Stomach (tissue), 9 donors: ENCODE results near the gene RNASEH2A. TPM values are rescaled to one million over a fixed set of nuclear protein-coding genes. Genes with fewer than 3 reads are reported as not detected.
A peak's percentile ranks its signal among the peaks of the same experiment; 100 is the strongest.

ENCODE experiments used
- DNase-seq, 2 donors: peaks; one replicate each; pipeline versions ENCODE4 v3.0.0 to v3.0.0-alpha.2; 2013 to 2019
- H3K27ac ChIP-seq, 5 donors: fragments of 200-600 bp in 4 of 5; sonication (generic) in 4 of 5; one replicate each; pipeline ENCODE4 v1.5.1; 2013 to 2019; ENCODE audit warnings: mild to moderate bottlenecking in 1 of 5, moderate library complexity in 1 of 5
- H3K27me3 ChIP-seq, 3 donors: fragments of 200-600 bp; sonication (generic); one replicate each; pipeline ENCODE4 v1.5.1; 2017 to 2019; ENCODE audit warnings: mixed run types in 1 of 3
- H3K36me3 ChIP-seq, 4 donors: fragments of 200-600 bp; sonication (generic); 1 replicate in 3 of 4; 2 replicates in 1 of 4; pipeline ENCODE4 v1.5.1; 2016 to 2019
- H3K4me1 ChIP-seq, 4 donors: fragments of 200-600 bp; sonication (generic); one replicate each; pipeline ENCODE4 v1.5.1; 2016 to 2019
- H3K4me3 ChIP-seq, 4 donors: fragments of 200-600 bp; sonication (generic) in 3 of 4; one replicate each; pipeline ENCODE4 v1.5.1; 2016 to 2019; ENCODE audit warnings: mild to moderate bottlenecking in 1 of 4
- H3K9me3 ChIP-seq, 4 donors: fragments of 200-600 bp; sonication (generic); one replicate each; pipeline ENCODE4 v1.5.1; 2016 to 2019
- EP300 ChIP-seq: sonication (generic); formaldehyde crosslinking; IDR thresholded peaks from one replicate; pipeline ENCODE4 v1.6.1; 2017; ENCODE audit warnings: antibody characterized with exemption
- POLR2A ChIP-seq, 4 donors: fragments of 450-650 bp; IDR thresholded peaks; one replicate each; pipeline ENCODE4 v1.6.1; 2016; ENCODE audit warnings: antibody characterized with exemption in 4 of 4, control low read depth in 2 of 4, mild to moderate bottlenecking in 1 of 4, moderate library complexity in 1 of 4
- POLR2AphosphoS5 ChIP-seq, 3 donors: sonication (generic); formaldehyde crosslinking; IDR thresholded peaks; one replicate each; pipeline ENCODE4 v1.6.1; 2016; ENCODE audit warnings: antibody characterized with exemption in 3 of 3
- WGBS, 5 donors: extraction: QIAGEN DNeasy Blood & Tissue Kit in 3 of 5; methylation state at CpG; one replicate each; pipeline versions ENCODE4 v1.1.5 to v1.1.7; 2013 to 2018; 5-methylcytosine and 5-hydroxymethylcytosine counted together
- intact Hi-C: fragments of 100-400 bp; cut with DNase I; formaldehyde crosslinking; loops from one replicate; pipeline ENCODE4 v1.15.1; 2023; ENCODE audit warnings: low total_unique reads
- polyA plus RNA-seq, 3 donors: library from polyadenylated mRNA; stranded (reverse); fragments of 200-250 nt; gene quantifications; one replicate each; pipeline ENCODE4 v1.2.3, GENCODE V29; 2013
- total RNA-seq, 5 donors: library from RNA; depleted of rRNA; stranded (reverse); fragments of >200 nt; gene quantifications; one replicate each; pipeline versions ENCODE4 v1.1.0 to v1.2.3, GENCODE V29; 2014 to 2016
- TF ChIP-seq, protein P1 (sequence below), 7 experiments: fragments of 450-650 bp in 4 of 7; fragments of 200-600 bp in 3 of 7; sonication (generic) in 3 of 7; IDR thresholded peaks; one replicate each; pipeline ENCODE4 v1.5.1; 2016 to 2019; ENCODE audit warnings: antibody characterized with exemption in 7 of 7, control low read depth in 2 of 7, mild to moderate bottlenecking in 1 of 7
- donor health status: healthy with polysubstance abuse.
- donor health status: Bipolar disorder and iron deficiency.
- donor health status: healthy.

RNASEH2A gene
- total and polyA plus RNA-seq, 8 donors: 0.45 to 36.2 (median 6.3) TPM

DNA sequence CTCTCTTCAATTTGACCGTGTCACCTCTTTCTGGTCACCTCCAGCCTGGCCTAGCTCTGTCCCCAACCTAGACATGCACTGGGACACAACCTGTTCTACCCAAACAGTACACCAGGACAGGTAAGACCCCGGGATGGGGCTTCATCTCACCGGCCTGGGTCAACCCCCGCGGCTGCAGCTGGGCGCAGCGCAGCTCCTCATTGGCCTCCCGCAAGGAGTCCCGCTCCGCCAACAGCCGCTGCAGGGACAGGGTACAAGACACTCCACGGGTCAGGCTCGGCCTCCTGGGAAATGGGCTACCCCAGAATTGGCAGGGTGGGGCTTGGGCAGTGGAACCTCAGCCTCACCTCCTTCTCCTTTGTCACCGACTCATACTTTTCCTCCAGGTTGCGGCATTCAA, 38.7 kb upstream of the RNASEH2A start:
- no peak for DNase-seq
- WGBS, 5 donors: 92 to 97% (median 95%) methylated on average over 12 to 15 of the region's 15 CpGs
- H3K27ac ChIP-seq: no peak overlapping the region
- H3K9me3 ChIP-seq: no peaks in the 10 kb centered on the region
- no peaks in the 10 kb centered on the region for H3K27me3 ChIP-seq
- H3K4me3 ChIP-seq: no peak overlapping the region
- H3K36me3 ChIP-seq: peaks cover 14 to 69% (median 53%) of the 10 kb centered on the region in 4 donors
- peaks cover 0 to 21% (median 18%) of the 10 kb centered on the region in 4 donors for H3K4me1 ChIP-seq
- intact Hi-C loops: loop anchor here (5.0 kb wide), 1 partner anchor 35 kb away; the partner anchor contains the start of genes PRDX2 and THSD8
- TF ChIP-seq POLR2A (IDR thresholded peaks at IDR 0.05): no peak
- no peak for TF ChIP-seq EP300
- no peak for TF ChIP-seq POLR2AphosphoS5 (IDR thresholded peaks at IDR 0.05)

DNA sequence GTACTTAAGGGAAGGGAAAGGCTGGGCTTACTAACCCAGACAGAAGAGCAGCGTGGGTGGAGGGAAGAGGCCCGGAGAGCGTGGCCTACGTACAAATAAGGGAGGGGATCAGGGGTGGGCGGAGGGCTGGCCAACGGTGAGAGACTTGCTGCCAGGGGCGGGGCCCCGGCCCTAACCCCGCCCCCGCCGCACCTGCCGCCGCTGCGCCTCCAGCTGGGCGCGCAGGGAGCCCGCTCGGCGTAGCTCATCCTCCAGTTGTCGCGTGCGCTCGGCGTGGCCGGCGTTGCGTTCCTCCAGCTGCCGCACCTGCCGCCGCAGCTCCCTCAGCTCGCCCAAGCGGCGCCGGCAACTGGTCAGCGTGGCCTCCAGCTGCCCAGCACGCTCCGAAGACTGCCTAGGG, 36.7 kb upstream of the RNASEH2A start:
- 50 to 84% (median 56%) methylated on average over 26 to 37 of the region's 37 CpGs for WGBS, 5 donors
- no peak overlapping the region for H3K4me3 ChIP-seq
- TF ChIP-seq POLR2A (IDR thresholded peaks at IDR 0.05) (no peak), POLR2AphosphoS5 (IDR thresholded peaks at IDR 0.05) (peak in 1 of 3 donors; percentile 16)
- no peaks in the 10 kb centered on the region for H3K9me3 ChIP-seq
- H3K36me3 ChIP-seq: peaks cover 0 to 57% (median 35%) of the 10 kb centered on the region in 4 donors
- no peaks in the 10 kb centered on the region for H3K27me3 ChIP-seq
- DNase-seq: peak; percentile 54 to 85
- intact Hi-C loops: loop anchor here (5.0 kb wide), 1 partner anchor 33 kb away; the partner anchor contains the start of genes PRDX2 and THSD8
- peak overlapping the region in 1 of 5 donors; percentile 15 for H3K27ac ChIP-seq
- H3K4me1 ChIP-seq: peaks cover 0 to 30% (median 28%) of the 10 kb centered on the region in 4 donors

DNA sequence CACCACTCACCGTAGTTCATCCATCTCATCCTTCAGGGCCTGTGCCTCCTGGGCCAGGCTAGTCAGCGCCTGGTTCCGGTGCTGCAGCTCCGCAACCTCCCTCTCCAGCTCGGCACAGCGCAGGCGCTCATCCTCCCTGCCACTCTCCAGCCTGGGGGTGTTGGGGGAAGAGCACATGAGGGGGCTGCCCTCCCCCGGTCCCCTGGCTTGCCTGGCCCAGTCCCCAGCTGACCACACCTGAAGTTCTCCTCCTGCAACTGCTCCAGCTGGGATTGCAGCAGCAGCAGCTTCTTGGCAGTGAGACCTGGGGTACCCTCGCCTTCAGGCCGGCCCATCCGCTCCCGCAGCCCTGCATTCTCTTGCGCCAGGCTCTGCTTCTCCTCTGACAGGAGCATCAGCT, 35.5 kb upstream of the RNASEH2A start:
- TF ChIP-seq POLR2A (IDR thresholded peaks at IDR 0.05) (no peak), POLR2AphosphoS5 (IDR thresholded peaks at IDR 0.05) (no peak), EP300 (no peak)
- TF ChIP-seq, protein P1, sequence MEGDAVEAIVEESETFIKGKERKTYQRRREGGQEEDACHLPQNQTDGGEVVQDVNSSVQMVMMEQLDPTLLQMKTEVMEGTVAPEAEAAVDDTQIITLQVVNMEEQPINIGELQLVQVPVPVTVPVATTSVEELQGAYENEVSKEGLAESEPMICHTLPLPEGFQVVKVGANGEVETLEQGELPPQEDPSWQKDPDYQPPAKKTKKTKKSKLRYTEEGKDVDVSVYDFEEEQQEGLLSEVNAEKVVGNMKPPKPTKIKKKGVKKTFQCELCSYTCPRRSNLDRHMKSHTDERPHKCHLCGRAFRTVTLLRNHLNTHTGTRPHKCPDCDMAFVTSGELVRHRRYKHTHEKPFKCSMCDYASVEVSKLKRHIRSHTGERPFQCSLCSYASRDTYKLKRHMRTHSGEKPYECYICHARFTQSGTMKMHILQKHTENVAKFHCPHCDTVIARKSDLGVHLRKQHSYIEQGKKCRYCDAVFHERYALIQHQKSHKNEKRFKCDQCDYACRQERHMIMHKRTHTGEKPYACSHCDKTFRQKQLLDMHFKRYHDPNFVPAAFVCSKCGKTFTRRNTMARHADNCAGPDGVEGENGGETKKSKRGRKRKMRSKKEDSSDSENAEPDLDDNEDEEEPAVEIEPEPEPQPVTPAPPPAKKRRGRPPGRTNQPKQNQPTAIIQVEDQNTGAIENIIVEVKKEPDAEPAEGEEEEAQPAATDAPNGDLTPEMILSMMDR (IDR thresholded peaks at IDR 0.05): no peak
- Histone ChIP-seq H3K27me3 (no peaks in the 10 kb centered on the region), H3K4me1 (peaks cover 0 to 31% (median 29%) of the 10 kb centered on the region in 4 donors), H3K4me3 (no peak overlapping the region), H3K27ac (no peak overlapping the region), H3K36me3 (peaks cover 0 to 45% (median 29%) of the 10 kb centered on the region in 4 donors), H3K9me3 (no peaks in the 10 kb centered on the region)
- intact Hi-C loops: no loop called here
- WGBS, 5 donors: 92 to 97% (median 95%) methylated on average over 9 to 13 of the region's 13 CpGs
- no peak for DNase-seq

DNA sequence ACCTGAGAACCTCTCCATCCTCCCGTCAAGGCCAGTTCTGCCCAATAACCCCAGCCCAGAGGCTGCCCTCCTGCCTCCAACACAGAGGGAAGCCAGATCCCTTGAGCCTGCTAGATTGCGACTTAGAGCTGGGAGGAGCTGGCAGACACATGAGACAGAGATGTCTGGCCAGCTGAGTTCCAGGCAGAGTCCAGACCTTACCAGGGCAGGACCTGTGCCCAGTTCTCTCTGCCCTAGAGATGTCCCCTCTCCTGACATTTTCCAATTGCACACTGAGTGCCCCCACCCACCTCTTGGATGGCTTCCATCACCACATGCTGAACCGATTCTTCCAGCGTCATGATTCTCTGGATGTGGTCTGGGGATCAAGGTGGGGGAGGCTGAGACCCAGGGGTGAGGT, 34.1 kb upstream of the RNASEH2A start:
- no peak for DNase-seq
- Histone ChIP-seq H3K4me3 (no peak overlapping the region), H3K27me3 (no peaks in the 10 kb centered on the region), H3K36me3 (peaks cover 0 to 37% (median 27%) of the 10 kb centered on the region in 4 donors), H3K4me1 (peaks cover 3 to 39% (median 32%) of the 10 kb centered on the region in 4 donors), H3K27ac (no peak overlapping the region), H3K9me3 (no peaks in the 10 kb centered on the region)
- intact Hi-C loops: no loop called here
- WGBS, 5 donors: 62 to 75% (median 65%) methylated on average over 4 of the region's 4 CpGs
- TF ChIP-seq POLR2A (IDR thresholded peaks at IDR 0.05): no peak
- TF ChIP-seq, protein P1 (IDR thresholded peaks at IDR 0.05): no peak
- TF ChIP-seq EP300: no peak
- no peak for TF ChIP-seq POLR2AphosphoS5 (IDR thresholded peaks at IDR 0.05)

DNA sequence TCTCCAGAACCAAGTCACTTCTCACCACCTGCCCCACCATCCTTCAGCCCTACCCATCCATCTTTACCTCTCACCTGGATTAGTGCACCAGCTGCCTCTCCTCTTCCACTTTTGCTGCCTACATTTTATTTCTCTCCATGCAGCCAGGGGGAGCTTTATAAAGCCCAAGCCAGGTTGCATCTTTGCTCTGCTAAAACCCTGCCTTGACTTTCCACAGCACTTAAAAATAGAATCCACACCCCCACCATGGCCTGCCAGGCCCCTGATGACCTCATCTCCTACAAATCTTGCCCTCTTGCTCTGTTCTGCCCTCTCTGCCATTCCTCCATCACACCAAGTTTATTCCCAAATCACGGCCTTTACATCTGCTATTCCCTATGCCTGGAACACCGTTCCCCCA, 32.8 kb upstream of the RNASEH2A start:
- peak in 1 of 2 donors; percentile 34 for DNase-seq
- no peaks in the 10 kb centered on the region for H3K27me3 ChIP-seq
- no peak overlapping the region for H3K4me3 ChIP-seq
- intact Hi-C loops: no loop called here
- TF ChIP-seq POLR2AphosphoS5 (IDR thresholded peaks at IDR 0.05) (no peak), POLR2A (IDR thresholded peaks at IDR 0.05) (no peak), EP300 (no peak)
- TF ChIP-seq, protein P1 (IDR thresholded peaks at IDR 0.05): no peak
- H3K9me3 ChIP-seq: no peaks in the 10 kb centered on the region
- H3K27ac ChIP-seq: no peak overlapping the region
- WGBS, 5 donors: 87 to 100% (median 90%) methylated on average over 2 of the region's 2 CpGs
- H3K36me3 ChIP-seq: peaks cover 0 to 29% (median 19%) of the 10 kb centered on the region in 4 donors
- peaks cover 10 to 47% (median 44%) of the 10 kb centered on the region in 4 donors for H3K4me1 ChIP-seq
